NCI-H1092 treated with DMSO at 0.1 percent for 48 hours (cell line): ENCODE measurements around the gene ANKH.

Source experiments
- DNase-seq: peaks from one replicate; lab custom pipeline; 2025; lab: John Stamatoyannopoulos, UW

Gene ANKH

DNA sequence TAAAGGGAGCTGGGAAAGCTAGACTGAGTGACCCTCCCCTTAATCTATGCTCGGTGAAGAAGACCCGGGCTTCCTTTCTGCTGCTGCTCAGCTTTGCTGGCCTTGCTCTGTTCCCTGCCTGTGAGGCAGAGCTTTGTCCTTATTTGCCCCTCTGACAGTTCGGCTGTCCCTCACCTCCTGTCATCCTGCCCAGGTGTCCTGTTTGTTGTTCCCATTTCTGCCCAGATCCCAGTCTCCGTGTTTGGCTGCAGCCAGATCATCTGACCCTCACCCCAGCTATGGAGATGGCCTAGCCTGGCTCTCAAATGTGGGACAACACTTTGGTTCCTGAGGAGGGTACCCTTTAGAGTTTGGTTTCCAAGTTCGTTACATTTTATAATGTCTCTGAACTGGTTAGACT is 186.8 kb downstream of the ANKH start:
- DNase-seq = no peak

DNA sequence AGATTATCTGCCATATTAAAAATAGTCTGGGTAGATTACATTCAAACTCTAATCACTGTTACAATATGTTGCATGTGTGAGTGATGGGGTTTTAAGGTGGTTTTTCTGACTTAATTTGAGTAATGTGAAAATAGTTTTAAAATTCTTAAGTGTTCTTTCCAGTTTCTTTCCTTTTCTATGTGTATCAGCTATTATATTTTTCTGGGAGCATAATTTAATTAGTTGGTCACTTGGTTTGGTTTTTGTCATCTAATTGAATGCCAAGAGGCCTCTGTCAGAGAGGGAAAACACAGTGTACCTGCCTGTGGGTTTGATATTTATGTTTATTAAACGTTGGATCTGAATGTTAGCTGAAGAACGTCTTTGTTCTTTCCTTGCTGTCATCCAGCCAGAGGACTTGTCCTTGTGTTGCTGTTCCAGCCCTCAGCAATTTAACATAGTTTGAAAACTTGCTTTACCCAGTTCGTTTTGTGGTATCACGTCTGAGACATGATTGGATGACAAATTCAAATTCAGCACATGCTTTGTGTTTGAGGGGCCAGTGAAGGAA is 187.6 kb downstream of the ANKH start:
- no peak for DNase-seq

DNA sequence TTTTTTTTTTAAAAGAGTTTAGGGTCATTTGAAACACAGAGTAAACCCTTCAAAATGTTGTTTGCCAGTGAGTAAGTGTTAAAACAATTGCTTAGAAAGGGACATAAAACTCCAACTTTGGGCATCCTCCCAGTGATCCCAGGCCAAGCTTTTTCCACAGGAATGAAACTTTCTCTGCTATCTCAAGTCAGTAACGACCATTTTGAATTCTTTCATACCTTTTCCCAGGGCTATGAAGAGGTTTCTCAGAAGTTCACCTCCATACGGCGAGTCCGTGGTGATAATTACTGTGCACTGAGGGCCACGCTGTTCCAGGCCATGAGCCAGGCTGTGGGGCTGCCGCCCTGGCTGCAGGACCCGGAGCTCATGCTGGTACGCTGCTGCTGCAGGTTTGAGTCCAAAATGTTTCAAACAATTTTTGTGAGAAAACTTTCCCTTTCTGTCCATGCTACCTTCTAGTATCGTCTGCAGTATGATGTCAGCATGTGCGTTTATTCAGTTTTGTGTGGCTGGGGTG is 190.3 kb downstream of the ANKH start:
- DNase-seq = no peak

DNA sequence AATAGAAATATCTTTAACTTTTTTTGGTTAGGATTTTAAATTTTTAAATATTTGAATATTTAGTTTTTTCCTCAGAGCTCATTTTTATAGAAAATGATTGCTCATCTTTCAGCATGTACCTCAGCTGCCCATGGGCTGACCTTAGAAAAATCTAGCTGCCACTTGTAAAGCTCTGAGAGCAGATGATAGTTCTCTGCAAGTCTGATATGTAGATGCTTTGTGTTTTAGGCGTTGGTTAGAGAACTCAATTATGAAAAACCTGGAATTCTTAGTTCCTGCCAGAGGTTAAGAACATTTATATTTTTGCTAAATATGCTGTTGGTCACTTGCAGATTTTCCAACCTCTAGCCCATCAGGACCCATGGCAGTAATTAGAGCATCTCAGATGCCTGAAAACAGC is 192.0 kb downstream of the ANKH start:
- DNase-seq = no peak

DNA sequence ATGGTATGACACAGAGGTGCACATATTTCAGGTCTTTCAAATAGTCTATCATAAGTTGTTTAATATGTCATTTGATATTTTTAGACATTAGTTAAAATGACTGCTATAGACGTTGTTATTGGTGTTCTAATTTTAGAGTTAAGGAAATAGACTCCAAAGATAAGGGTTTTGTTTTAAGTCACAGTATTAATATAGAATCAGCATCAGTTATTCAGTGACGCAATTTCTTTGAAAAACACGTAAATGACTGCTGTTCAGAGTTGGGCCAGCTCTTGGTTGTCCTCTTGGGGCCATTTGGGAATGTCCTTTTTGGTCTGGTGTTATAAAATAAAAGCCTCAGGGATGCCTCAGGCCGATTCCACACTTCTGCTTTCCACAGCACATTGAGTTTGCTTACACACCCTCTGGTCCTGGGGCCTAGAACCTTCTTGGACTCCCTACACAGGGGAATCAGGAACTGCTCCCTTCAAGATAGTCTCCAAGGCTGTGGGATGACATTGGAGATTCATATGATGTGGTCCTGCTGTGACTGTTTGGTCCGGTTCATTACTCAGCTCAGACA is 192.7 kb downstream of the ANKH start:
- DNase-seq = no peak

DNA sequence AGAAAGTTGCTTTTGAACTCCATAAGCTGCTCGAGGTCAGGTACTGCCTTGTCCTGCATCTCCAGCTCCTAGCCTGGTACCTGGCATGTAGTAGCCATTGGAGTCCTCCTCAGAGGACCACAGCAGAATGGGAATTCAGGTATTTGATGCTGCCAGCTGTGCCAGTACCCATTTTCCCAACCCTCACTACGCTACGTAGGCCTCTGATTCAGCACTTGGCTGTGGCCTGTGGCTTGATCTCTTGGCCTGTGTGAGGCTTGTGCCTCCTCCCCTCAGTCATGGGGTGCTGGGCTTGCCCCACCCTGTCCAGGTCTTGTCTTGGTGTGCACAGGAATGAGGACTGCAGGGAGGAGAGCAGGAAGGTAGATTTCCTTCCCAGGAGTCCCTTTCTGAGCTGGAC is 195.3 kb downstream of the ANKH start:
- DNase-seq = no peak

DNA sequence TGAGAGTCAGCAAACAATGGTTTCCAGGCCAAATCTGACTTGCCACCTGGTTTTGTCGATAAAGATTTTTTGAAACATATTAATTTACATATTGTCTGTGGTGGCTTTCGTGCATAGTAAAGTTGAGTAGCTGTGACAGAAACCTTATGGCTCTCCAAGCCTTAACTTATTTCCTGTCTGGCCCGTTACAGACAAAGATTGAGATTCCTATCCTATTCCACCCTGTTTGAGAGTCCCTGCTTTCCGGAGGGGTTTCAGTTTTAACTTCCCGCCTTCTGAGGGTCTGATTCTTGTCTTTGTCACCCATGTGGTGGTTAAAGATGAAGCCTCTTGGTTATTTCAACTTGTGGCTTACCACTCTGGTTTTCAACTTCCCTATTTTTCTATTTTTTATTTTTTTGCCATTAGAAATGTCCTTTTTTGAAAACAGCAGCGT is 195.7 kb downstream of the ANKH start:
- no peak for DNase-seq

DNA sequence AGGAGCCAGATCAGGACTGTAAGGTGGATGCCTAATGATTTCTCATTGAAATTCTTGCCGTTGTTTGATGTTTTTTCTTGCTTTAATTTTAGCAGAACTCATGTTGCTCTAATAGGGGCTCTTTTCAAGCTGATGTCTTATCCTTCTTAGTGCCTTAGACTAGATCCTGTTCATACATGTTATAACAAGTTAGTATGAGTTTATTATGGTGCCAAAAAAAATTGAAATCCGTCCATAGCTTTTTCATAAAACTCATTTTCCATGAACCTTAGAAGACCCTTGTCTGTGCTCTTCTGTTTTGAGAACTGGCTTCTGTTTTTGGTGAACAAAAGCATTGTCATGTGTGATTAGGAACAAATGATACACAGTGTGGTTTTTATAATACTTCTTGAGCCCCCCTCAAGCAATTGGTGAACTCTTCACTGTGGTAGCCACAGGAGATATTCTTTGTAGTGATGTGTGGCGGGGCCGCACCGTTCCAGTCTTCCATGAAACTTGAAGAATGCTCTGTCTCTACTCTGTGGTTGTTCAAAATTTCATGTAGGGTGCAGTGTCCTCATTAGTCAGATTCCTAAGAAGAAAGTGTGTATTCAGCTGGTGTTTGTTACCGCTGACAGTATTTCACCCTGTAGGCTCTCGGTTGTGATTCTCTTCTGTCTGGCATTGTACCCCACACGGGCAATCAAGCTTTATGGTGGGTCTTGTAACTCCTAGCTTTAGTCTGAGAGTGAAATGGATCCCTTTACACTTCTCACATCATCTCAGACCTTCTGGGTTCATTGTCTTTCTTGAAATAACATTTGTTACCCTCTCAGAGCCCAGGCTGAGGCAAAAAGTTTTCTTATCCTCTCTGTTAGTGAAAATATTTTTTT is 196.4 kb downstream of the ANKH start:
- DNase-seq = no peak

DNA sequence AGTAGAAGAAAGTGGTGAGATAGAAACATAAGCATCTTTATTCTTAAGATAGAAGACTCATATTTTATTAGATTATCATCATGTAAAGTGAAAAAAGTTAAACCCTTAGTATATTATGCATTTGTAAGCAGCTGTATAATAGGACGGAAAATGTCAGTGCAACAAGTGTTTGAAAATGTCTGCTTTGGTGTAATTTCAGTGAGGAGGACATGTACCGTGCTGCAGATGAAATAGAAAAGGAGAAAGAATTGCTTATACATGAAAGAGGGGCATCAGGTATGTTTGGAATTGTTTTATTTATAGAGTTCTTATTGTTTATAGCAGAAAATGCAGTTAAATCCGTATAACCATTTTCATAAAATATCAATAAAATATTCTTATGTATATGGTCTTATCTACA is 198.1 kb downstream of the ANKH start:
- DNase-seq = no peak

DNA sequence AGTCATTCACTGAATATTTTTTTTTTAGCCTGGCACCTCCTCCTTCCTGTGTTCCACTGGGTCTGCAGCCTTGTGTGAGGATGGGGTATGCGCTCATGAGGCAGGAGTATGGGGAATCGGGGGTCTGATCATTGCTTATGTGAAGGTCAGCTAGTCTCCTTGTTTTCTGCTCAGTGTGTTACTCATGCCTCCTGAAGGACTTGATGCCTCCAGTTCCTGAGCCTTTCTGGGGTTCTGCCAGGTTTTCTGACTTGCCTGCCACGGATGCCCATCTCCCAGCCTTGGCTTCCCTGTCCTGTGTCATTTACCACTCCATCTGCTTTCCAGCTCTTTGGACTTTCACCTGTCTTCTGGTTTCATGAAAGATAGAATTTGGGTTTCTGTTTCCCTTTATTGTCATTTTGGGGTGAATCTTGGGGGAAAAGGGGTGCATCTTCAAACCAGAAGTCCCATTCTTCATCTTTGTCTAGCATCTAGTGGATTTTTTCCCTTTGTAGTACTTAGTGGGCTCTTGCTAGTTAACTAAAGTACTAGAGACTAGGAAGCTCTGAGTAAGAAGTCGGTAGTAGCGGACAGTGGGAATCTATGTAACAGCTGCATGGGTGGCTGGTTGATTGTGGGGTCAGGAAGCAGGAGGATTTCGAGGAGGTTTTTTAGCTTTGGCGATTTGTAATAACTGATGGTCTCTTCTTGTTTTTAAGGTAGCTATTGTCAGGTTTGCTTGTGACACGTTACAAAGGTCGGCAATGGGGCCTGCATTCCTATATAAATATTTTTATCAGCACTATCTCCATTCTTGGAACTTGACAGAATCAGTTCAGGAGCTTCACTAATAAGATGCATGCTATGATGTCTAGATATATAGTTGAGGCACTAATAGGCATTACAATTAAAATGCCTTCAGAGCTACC is 198.8 kb downstream of the ANKH start:
- no peak for DNase-seq

DNA sequence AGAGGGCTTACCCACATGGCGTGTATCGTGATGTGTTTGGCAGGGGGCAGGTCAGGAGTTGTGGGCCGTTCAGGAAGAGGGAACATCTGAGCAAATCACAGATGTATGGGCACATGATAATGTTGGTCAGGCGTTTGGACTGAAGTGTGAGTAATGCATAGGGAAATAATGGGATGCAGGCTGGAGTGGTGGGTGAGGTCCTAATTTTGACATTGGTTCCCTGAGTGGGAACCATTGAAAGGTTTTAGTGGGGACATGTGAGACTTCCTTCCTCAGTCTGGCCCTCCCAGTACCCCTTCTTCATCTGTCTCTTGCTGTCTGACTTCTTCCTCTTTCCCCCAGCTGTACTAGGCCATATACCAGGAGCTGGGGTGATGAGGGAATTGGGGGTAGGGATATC is 199.5 kb downstream of the ANKH start:
- no peak for DNase-seq

DNA sequence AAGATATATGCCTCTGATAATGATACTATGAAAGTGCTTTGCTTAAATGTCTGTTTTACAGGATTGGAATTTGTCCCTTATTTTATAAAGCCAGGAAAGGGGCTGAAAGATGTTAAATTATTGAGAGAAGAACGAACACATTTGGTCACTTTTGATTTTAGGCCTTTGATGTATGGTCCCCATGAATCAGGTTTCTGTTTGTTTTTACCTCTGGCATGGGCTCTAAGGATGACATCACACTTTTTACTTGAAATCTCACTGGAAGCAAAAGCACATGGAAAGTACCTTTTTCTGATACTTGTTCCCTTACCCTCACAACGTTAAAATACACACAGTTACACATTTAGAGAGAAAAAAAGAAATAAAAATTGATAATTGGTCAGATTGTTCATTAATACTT is 200.2 kb downstream of the ANKH start:
- no peak for DNase-seq

DNA sequence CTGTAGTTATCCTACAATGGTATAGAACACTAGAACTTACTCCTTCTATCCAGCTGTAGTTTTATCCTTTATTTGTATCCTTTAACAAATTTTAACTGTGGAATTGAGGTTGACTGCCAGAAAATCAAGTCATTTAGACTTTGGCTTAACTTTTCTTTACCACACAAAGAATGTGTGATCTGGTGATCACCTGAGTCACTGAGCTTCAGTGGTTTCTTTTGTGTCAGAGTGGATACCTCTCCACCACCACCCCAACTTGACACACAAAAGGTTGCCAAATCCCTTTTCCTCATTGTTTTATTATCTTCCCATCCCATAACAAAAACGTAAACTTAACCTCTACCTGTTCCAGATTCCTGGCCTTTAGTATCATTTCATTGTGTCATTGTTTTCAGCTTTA is 201.6 kb downstream of the ANKH start:
- DNase-seq = no peak

DNA sequence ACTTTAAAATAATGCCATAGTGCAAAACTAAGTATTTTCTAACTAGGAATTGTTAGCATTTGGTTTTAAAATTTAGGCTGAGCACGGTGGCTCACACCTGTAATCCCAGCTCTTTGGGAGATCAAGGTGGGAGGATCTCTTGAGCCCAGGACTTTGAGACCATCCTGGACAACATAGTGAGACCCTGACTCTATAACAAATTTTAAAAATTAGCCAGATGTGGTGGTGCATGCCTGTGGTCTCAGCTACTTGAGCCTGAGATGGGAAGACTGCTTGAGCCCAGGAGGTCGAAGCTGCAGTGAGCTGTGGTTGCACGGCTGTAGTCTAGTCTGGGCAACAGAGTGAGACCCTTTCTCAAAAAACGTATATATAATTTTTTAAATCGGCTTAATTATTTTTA is 202.2 kb downstream of the ANKH start:
- DNase-seq = no peak

DNA sequence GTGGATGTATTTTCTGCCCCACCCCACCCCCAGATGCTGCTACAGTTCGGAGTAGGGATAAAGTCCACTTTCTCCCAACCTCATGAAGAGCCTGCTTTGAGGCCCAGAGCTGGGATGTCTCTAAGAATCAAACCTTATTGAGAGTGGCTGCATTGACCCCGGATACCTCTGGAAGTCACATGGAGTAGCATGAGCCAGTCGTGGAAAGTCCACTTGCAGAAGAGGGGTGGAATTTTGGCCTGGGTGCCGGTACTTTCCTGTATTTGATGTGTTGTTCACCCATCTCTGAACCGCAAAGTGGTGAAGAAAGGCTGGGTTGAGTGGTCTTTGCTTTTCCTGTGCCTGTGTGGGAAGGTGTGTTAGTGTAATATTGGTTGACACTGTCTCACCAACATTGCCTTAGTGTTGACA is 203.4 kb downstream of the ANKH start:
- no peak for DNase-seq

DNA sequence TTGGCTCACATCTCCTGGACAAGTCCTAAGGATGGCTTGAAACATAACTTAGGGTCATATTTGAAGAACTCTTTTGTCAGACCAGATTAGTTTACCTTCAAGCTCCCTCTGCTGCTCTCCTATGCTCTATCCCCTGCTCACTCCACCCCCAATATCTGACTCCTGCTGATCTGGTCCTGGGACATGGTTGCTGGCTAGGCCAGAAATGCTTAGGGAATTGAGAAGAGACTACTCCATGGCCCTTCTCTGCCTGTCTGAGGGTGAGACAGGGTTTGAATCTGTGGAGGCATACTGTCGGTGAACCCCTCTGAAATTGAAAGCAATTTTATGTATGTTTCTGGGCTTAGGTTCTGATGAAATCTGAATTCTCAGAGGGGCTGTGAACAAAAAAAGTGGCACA is 203.8 kb downstream of the ANKH start:
- no peak for DNase-seq

DNA sequence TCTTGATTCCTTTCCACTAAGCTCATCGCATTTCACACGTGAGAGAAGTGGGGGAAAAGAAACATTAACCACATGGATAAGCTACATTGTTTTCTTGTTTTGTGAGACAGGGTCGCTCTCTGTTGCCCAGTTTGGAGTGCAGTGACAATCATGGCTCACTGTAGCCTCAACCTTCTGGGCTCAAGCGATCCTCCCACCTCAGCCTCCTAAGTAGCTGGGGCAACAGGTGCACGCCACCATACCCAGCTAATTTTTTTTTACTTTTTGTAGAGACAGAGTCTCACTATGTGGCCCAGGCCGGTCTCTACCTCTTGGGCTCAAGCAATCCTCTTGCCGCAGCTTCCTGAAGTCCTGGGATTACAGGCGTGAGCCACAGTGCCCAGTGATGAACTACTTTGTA is 204.3 kb downstream of the ANKH start:
- no peak for DNase-seq

DNA sequence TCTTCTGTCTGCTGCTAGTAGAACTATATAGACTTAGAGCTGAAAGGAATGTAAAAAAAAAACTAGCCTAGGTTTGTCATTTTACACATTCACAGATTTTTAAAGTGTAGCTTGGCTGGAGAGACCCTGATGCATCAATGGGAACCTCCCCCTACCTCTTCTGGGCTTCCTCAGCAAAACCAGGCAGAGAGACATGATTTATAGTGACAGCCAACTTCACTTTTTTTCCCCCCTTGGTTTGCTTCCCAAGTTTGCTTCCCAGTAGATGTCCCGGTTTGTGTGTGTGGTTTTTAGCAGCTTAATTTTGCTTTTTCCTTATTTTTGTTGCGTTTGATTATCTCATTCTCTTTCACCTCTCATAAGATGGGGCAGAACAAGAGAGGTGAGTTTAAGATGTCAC is 205.2 kb downstream of the ANKH start:
- DNase-seq = no peak

DNA sequence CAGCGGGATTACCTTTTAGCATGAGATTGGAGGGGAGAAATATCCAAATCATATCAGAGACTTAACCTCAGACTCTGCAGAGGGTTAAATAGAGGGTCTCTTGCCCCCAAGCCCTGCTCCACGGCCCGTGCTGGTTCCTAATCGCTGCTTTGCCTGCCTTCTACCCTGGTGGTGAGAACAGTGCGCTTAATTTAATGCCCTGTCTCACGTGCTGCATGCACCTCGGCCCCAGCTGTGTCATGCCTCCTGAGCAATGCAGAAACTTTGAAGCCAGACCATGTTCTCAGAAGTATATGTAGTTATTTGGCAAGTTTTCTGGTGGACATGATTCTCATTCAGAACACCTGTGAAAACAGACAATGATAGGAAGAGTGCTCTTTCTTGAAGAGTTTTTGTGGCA is 205.6 kb downstream of the ANKH start:
- no peak for DNase-seq

DNA sequence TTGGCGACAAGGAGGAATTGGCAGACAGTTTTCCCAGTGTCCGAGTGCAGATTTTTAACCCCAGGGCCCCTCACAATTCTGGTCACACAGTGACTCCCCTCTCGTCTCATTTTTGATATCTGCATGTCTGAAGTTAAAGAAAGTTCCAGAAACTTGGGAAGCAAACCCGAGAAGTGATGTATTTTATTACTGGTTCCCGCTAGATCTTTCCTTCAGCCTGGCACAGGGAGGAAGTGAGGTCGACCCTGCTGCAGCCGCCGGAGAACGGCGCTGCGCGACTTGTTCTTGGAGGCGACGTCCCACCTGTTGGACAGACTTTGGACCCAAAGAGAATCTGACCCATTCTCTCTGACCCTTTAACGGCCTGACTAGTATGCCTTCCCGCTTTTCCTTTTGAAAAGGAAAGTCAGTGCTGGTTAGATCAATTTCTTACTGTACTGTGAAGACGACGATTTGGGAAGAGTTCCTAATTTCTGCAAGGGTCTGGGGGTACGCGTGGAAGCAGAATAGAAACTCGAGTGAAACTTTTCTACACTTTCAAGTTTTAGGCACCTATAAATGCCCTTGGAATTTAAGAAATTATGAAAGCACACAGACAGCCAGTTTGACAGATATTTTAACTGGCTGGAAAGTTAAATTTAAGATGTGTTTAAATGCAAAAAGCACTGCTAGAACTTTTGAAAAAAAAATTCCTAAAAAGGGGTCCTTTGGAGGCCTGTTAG is 206.3 kb downstream of the ANKH start:
- DNase-seq = peak; percentile 18

DNA sequence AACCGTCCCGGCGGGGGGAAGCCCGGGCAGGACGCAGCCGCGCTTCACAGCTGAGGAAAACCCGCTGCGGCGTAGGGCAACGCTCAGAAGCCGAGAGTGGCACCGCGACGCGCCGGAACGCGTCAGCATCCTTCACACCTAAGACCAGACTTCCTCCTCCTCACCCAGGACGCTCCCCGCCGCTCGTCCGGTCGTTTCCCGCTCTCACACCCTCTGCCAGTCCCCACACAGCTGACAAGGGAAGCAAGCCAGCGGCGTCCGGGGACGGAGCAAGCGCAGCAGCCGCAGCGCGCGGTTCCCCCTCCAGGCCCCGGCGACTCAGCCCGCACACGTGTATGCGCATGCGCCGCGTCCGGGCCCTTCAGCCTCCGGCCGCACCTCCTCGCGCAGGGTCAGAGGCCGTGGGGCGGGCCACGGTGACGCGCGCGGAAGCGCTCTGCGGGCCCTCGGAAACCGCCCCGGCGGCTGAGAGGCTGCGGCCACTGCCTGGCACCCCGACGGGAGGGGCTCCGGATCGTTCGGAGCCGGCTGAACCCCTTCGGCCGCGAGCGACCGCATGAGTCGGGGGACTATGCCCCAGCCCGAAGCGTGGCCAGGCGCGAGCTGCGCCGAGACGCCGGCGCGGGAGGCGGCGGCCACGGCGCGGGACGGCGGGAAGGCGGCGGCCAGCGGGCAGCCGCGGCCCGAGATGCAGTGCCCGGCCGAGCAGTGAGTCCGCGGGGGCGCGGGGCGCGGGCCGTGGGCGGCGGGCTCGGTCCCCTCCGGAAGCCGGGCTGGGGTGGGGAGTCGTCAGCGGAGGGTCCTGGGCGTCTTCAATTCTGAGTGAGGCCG is 207.1 kb downstream of the ANKH start, which contains the start of gene OTULIN:
TSS of gene OTULIN (plus strand) at position 449 of the 831 bp plus-strand sequence. CDS start at position 557, 108 bp downstream.
- DNase-seq = peak; percentile 90
